ENCODE measurements around the gene KSR1.

KSR1 gene

GRCh38 chr17:27475070-27475673 is 18.9 kb downstream of the KSR1 start:
- DNase-seq, result peak; percentile 32

DNA sequence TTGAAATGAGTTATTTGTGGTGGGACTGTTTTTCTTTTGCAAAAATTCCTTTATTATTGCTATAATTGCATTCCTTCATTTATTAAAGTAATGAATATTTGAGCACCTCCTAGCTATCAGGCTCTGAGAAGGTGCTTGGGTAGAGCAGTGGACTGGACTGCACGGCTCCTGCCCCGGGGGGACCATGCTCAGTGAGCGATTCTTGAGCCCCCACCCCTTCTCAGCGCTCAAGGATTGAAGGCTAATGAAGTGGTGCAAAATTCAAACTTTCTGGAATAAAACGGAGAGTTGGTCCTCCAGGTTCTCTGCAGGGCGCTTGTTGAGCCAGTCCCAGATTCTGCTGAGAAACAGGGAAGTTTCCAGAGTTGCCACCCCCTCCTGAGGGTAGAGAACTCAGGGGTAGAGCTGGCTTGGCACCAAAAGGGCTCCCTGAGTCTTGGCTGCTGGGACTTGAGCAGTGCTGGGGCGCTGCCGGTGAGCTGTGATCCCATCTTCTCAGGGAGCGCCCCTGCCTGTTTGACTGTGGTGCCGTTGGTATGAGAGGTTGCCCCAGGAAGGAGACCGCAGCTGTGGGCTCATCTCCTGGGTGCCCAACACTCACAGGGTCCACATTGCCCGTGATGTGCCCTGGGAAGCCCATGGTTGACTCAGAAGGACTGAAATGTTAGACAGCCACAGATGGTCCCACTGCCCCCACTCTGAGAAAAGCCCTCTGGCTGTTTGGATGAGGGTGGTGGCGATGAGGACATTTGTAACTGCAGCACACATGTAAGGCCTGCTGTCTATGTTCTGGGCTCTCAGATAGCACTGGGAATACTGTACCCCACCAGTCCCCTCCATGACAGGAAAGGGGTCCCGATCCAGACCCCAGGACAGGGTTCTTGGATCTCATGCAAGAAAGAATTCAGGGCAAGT is 20.0 kb downstream of the KSR1 start:
- DNase-seq, result no peak

- no peak for DNase-seq
Observed at GRCh38 chr17:27477050-27477888, 21.0 kb downstream of the KSR1 start.

DNA sequence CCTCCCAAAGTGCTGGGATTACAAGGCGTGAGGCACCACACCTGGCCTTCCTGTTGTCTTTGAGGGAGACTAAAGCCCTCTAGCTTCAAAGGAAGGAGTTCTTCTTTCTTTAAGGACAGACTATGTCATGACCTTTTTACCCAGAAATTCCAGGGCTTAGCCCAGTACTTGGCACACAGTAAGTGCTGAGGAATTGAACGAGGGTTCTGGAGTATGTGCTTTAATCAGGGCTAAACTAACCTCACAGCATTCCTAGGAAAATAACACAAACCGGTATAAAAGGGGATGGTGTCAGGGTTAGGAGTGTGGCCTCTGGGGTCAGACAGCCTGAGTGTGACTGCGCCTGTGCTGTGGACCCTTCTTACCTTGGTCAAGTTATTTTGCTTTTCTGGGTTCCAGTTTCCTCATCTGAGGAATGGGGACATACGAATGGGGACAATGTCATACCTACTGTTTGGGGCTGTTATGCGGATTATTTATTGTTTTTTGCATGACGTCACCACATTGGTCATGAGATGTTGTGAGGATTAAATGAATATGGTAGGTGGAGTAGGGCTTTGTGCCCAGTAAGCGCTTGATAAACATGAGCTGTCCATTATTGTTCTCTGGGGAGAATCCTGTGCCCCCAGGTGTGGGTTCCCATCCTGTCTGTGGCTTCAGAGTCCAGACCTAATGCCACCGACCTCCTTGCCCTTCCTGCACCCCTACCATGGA is 21.9 kb downstream of the KSR1 start:
- DNase-seq, result no peak

- no peak for DNase-seq
Observed at GRCh38 chr17:27478901-27479538, 22.8 kb downstream of the KSR1 start.

DNA sequence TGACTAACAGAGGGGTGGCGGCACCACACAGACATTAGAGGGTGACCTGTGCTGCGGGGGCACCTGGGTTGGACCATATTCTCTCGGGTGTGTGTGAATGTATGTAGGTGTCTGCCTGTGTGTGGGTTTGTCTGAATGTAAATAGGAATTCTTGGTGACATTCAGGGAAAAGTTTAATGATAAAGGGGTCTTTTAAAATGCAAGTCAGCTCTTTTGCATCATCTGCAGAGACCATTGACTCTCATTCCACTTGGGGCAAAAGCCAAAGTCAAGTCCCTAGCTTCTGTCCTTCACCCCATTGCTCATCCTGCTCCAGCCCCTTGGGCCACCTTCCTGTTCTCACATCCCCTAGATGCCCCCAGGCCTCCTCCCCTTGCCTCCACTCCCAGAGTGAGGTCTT is 23.6 kb downstream of the KSR1 start:
- DNase-seq, result no peak

GRCh38 chr17:27480699-27481098 is 24.5 kb downstream of the KSR1 start:
- DNase-seq, result no peak

DNA sequence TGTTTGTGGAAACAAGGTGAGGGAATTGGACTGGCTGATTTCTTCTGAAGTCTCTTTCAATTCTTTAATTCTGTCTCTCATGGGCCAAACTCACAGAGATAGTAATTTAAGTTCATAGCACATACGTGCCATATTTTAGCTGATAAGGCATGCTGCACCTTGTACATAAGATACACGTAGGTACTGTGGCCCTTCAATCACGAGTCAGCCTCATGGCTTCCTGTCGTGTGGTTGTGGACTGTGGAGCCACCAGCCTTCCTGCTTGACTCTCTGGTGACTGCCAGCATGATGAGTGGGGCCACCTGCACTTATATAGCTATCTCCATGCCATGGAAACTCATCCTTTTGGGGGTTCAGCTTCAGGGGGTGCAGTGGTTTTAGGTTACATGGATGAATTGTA is 25.1 kb downstream of the KSR1 start:
- DNase-seq, result peak; percentile 64

- no peak for DNase-seq
Observed at GRCh38 chr17:27485125-27485524, 28.9 kb downstream of the KSR1 start.

GRCh38 chr17:27485716-27486495 is 29.7 kb downstream of the KSR1 start:
- no peak for DNase-seq

DNA sequence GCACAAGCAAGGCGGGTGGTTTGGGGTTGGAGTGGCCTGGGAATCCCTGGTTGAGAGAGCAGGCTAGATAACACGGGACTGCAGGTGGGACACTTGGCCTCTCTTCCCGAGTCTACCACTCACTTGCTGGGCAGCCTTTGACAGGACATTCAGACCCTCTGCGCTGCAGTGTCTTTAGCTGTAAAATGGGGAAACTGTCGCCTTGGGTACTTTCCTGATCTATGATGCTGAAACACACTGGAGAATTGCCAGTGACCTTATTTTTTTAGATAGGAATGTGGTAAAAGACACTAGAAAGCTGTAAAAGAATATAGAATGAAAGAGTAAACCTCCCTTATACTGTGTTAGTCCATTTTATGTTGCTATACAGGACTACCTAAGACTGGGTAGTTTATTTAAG is 30.5 kb downstream of the KSR1 start:
- DNase-seq, result no peak

GRCh38 chr17:27488231-27488630 is 32.0 kb downstream of the KSR1 start:
- no peak for DNase-seq

GRCh38 chr17:27489045-27489715 is 32.9 kb downstream of the KSR1 start:
- no peak for DNase-seq

GRCh38 chr17:27490391-27490790 is 34.1 kb downstream of the KSR1 start:
- DNase-seq, result no peak

- DNase-seq, result no peak
Observed at GRCh38 chr17:27491713-27492190, 35.5 kb downstream of the KSR1 start.

DNA sequence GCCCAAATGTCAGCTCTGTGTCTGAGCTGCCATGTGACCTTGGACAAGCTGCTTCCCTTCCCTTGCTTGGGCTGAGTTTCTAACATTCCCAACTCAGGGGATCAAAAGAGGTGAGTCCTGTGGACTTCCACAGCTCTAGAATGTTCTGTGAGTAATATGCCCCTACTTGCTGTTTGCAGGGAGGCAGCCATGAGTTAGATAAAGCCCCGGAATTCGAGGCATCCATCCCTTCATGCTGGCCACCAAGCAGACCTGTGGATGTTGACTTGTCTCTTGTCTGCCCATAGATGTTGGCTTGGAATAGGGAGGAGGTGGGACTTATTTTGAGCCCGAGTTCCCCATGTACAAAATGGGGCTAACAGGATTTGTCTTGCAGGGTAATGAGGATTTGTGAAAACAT is 36.2 kb downstream of the KSR1 start:
- DNase-seq, result no peak

- DNase-seq, result no peak
Observed at GRCh38 chr17:27493088-27493487, 36.8 kb downstream of the KSR1 start.

- no peak for DNase-seq
Observed at GRCh38 chr17:27494192-27495091, 38.2 kb downstream of the KSR1 start.

DNA sequence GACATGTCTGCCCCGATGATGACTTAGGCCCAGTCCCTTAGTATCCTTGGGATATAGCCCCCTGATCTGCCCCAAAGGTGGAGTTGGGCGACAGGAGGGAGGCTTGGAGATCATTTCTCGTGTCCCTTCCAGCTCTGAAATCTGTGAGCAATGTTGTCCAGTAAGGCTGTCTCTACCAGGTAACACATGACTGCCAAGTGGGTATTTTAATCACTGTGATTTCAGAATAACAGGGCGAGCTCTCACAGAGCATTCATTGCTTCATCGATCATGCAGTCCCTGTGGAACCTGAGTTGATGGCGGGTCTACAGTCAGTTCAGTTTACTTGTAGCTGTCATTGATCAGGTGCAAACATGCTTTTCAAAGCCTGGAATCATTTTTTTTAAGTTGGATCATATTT is 39.2 kb downstream of the KSR1 start:
- no peak for DNase-seq

DNA sequence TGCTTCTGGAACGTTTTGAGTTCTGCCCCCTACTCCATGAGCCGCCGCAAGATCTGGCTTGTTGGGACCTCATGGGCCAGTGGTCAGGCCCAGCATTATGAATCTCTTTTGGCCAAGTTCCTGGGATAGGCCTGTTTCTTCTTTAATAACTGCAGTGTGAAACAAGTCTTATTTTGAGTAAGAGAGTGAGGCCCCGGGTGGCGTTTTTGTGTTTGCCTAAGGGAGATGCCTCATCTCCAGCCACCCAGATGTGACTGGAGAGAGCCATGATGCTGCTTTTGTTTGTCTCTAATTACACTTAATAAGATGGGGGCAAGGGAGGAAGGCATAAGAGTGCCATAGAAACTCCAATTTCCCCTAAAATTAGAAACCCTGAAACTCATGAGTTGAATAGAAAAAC is 39.8 kb downstream of the KSR1 start:
- DNase-seq, result no peak

Data from CD4-positive, alpha-beta T cell treated with Interleukin-17A for 4 hours (primary cell).